Chondrocyte (in vitro differentiated cells): ENCODE measurements around the gene FRMD4A. TPM values are rescaled to one million over a fixed set of nuclear protein-coding genes. Genes with fewer than 3 reads are reported as not detected.

Experiments used
- DNase-seq: peaks from one replicate; pipeline ENCODE4 v3.0.0; 2021; ENCODE audit warnings: mixed read lengths, low spot score
- H3K27ac Mint-ChIP-seq: one replicate; pipeline ENCODE4 v1.8.0; 2021; ENCODE audit warnings: mild to moderate bottlenecking, moderate library complexity, mixed read lengths; ENCODE audit not compliant: unreplicated experiment
- H3K27me3 Mint-ChIP-seq: 2 replicates; pipeline ENCODE4 v1.8.0; 2021; ENCODE audit warnings: low read depth, mixed read lengths
- H3K36me3 Mint-ChIP-seq: 2 replicates; pipeline ENCODE4 v1.8.0; 2021; ENCODE audit warnings: low read depth, mixed read lengths
- H3K4me1 Mint-ChIP-seq: 2 replicates; pipeline ENCODE4 v1.8.0; 2021; ENCODE audit warnings: low read depth, mild to moderate bottlenecking, mixed read lengths
- H3K4me3 Mint-ChIP-seq: one replicate; pipeline ENCODE4 v1.8.0; 2021; ENCODE audit warnings: mild to moderate bottlenecking, moderate library complexity, mixed read lengths; ENCODE audit not compliant: unreplicated experiment
- H3K9me3 Mint-ChIP-seq: 2 replicates; pipeline ENCODE4 v1.8.0; 2021; ENCODE audit warnings: low read depth, mixed read lengths
- CTCF ChIP-seq: fragments of 200-600 bp; sonication (generic); IDR thresholded peaks from 2 replicates; pipeline ENCODE4 v1.5.0; 2021; ENCODE audit warnings: antibody characterized with exemption, mild to moderate bottlenecking, moderate library complexity
- total RNA-seq: library from RNA; stranded (reverse); gene quantifications from 3 replicates; pipeline ENCODE4 v1.2.1, GENCODE V29; 2021

Gene FRMD4A
- total RNA-seq, 1 donor from 2014 or later, result 129 TPM

GRCh38 chr10:13820119-13820963, 510.4 kb downstream of the FRMD4A start:
- no peaks in the 10 kb centered on the region for H3K27me3 Mint-ChIP-seq
- H3K27ac Mint-ChIP-seq, result peak overlapping the region; percentile 51
- no peak for DNase-seq
- H3K9me3 Mint-ChIP-seq, result peaks cover 8% of the 10 kb centered on the region
- peaks cover 3% of the 10 kb centered on the region for H3K36me3 Mint-ChIP-seq
- peaks cover 70% of the 10 kb centered on the region for H3K4me1 Mint-ChIP-seq
- H3K4me3 Mint-ChIP-seq, result no peak overlapping the region
- no peak for TF ChIP-seq CTCF

GRCh38 chr10:13816195-13816925, 514.4 kb downstream of the FRMD4A start:
- no peak overlapping the region for H3K4me3 Mint-ChIP-seq
- peak overlapping the region; percentile 95 for H3K27ac Mint-ChIP-seq
- no peaks in the 10 kb centered on the region for H3K27me3 Mint-ChIP-seq
- H3K4me1 Mint-ChIP-seq, result peaks cover 62% of the 10 kb centered on the region
- peaks cover 6% of the 10 kb centered on the region for H3K36me3 Mint-ChIP-seq
- no peak for DNase-seq
- H3K9me3 Mint-ChIP-seq, result peaks cover 8% of the 10 kb centered on the region
- no peak for TF ChIP-seq CTCF

GRCh38 chr10:13815756-13816155, 515.0 kb downstream of the FRMD4A start:
- H3K4me1 Mint-ChIP-seq, result peaks cover 56% of the 10 kb centered on the region
- no peak for TF ChIP-seq CTCF
- DNase-seq, result no peak
- H3K4me3 Mint-ChIP-seq, result no peak overlapping the region
- H3K9me3 Mint-ChIP-seq, result peaks cover 8% of the 10 kb centered on the region
- H3K27me3 Mint-ChIP-seq, result no peaks in the 10 kb centered on the region
- H3K27ac Mint-ChIP-seq, result peak overlapping the region; percentile 95
- H3K36me3 Mint-ChIP-seq, result peaks cover 6% of the 10 kb centered on the region

- H3K9me3 Mint-ChIP-seq, result peaks cover 8% of the 10 kb centered on the region
- no peak overlapping the region for H3K27ac Mint-ChIP-seq
Observed at GRCh38 chr10:13813550-13813949, 517.2 kb downstream of the FRMD4A start.

More at GRCh38 chr10:13813550-13813949, 517.2 kb downstream of the FRMD4A start:
- Mint-ChIP-seq H3K4me3 (no peak overlapping the region), H3K36me3 (peaks cover 13% of the 10 kb centered on the region), H3K27me3 (no peaks in the 10 kb centered on the region), H3K4me1 (peaks cover 60% of the 10 kb centered on the region)
- no peak for DNase-seq
- no peak for TF ChIP-seq CTCF
